OCI-LY7 (cell line): ENCODE data around the gene DCAF4. TPM values are rescaled to one million over a fixed set of nuclear protein-coding genes. Genes with fewer than 3 reads are reported as not detected.

Source experiments
- BruUV-seq: library from RNA; stranded (reverse); fragments of 400-500 nt; replicated peaks from 2 replicates; lab custom pipeline; 2021; lab: Mats Ljungman, UMichigan
- CTCF ChIA-PET: fragments of 300-600 bp; sonication (Branson Sonifier 250); formaldehyde crosslinking; loops from one replicate; lab custom pipeline; 2022; ENCODE audit warnings: antibody characterized with exemption; ENCODE audit not compliant: unreplicated experiment; lab: Charles Lee
- POLR2A ChIA-PET: fragments of 300-600 bp; sonication (Branson Sonifier 250); formaldehyde crosslinking; loops from one replicate; lab custom pipeline; 2022; ENCODE audit warnings: antibody characterized with exemption; lab: Charles Lee
- DNase-seq: peaks from one replicate; pipeline ENCODE4 v3.0.0-alpha.2; 2015; ENCODE audit warnings: low spot score
- H2AFZ ChIP-seq: fragments of 200-600 bp; sonication (generic), shearing (Covaris generic); 2 replicates; pipeline ENCODE4 v1.6.1; 2014; ENCODE audit warnings: mild to moderate bottlenecking, antibody characterized with exemption, low read length, moderate library complexity
- H3K27ac ChIP-seq: fragments of 200-600 bp; sonication (generic); 2 replicates; pipeline ENCODE4 v1.5.1; 2014; ENCODE audit warnings: mixed run types, low read depth, mild to moderate bottlenecking, moderate library complexity, low read length, inconsistent platforms; ENCODE audit not compliant: poor library complexity, severe bottlenecking
- H3K36me3 ChIP-seq: fragments of 200-600 bp; sonication (generic); 2 replicates; pipeline ENCODE4 v1.6.1; 2014; ENCODE audit warnings: mild to moderate bottlenecking, antibody characterized with exemption, low read length, moderate library complexity, mixed read lengths; ENCODE audit not compliant: insufficient read depth
- H3K4me1 ChIP-seq: fragments of 200-600 bp; sonication (generic); 2 replicates; pipeline ENCODE4 v1.5.1; 2014; ENCODE audit warnings: mild to moderate bottlenecking, low read length; ENCODE audit not compliant: insufficient read depth, poor library complexity, severe bottlenecking
- H3K4me2 ChIP-seq: fragments of 200-600 bp; sonication (generic); 2 replicates; pipeline ENCODE4 v1.6.1; 2014; ENCODE audit warnings: mild to moderate bottlenecking, low read length
- H3K4me3 ChIP-seq: fragments of 200-600 bp; sonication (generic); 2 replicates; pipeline ENCODE4 v1.5.1; 2014; ENCODE audit warnings: mild to moderate bottlenecking, low read depth, low read length; ENCODE audit not compliant: poor library complexity, severe bottlenecking
- H3K79me2 ChIP-seq: fragments of 200-600 bp; sonication (generic); 2 replicates; pipeline ENCODE4 v1.6.1; 2016; ENCODE audit warnings: low read depth, mild to moderate bottlenecking, low read length, moderate library complexity, mixed read lengths; ENCODE audit not compliant: insufficient read depth
- H3K9me2 ChIP-seq: fragments of 200-600 bp; sonication (generic); 2 replicates; pipeline ENCODE4 v1.6.1; 2016; ENCODE audit warnings: mild to moderate bottlenecking, low read length, mixed read lengths; ENCODE audit not compliant: insufficient read depth
- H3K9me3 ChIP-seq: fragments of 200-600 bp; sonication (generic); 2 replicates; pipeline ENCODE4 v1.6.1; 2014; ENCODE audit warnings: mild to moderate bottlenecking, mixed run types, low read length, mixed read lengths
- H4K20me1 ChIP-seq: fragments of 200-600 bp; sonication (generic); 2 replicates; pipeline ENCODE4 v1.6.1; 2014; ENCODE audit warnings: mild to moderate bottlenecking, antibody characterized with exemption, low read length, moderate library complexity, mixed read lengths; ENCODE audit not compliant: insufficient read depth
- EZH2phosphoT487 ChIP-seq: fragments of 200-600 bp; sonication (generic); IDR thresholded peaks from 2 replicates; pipeline ENCODE4 v1.6.1; 2018; ENCODE audit warnings: low read depth, borderline replicate concordance, mild to moderate bottlenecking, mixed run types, antibody characterized with exemption, low read length, moderate library complexity, mixed read lengths
- intact Hi-C: fragments of 100-400 bp; cut with micrococcal nuclease; formaldehyde crosslinking; loops from one replicate; pipeline ENCODE4 v1.10.0; 2022; ENCODE audit not compliant: unreplicated experiment
- total RNA-seq, 2 experiments: library from RNA; depleted of rRNA in 1 of 2; stranded (reverse); fragments of >200 nt in 1 of 2; shearing (Covaris generic) in 1 of 2; gene quantifications; 2 replicates each; pipeline ENCODE4 v1.2.3, GENCODE V29; 2014 to 2022
- TF ChIP-seq, protein P1 (sequence below): fragments of 200-600 bp; sonication (generic); conservative IDR thresholded peaks from 2 replicates; pipeline ENCODE4 v1.5.1; 2014; ENCODE audit warnings: mild to moderate bottlenecking, antibody characterized with exemption, low read length, moderate library complexity, mixed read lengths

Gene DCAF4
- total RNA-seq, 2 experiments from 2014 or later = 31.1 to 48.8 TPM

DNA sequence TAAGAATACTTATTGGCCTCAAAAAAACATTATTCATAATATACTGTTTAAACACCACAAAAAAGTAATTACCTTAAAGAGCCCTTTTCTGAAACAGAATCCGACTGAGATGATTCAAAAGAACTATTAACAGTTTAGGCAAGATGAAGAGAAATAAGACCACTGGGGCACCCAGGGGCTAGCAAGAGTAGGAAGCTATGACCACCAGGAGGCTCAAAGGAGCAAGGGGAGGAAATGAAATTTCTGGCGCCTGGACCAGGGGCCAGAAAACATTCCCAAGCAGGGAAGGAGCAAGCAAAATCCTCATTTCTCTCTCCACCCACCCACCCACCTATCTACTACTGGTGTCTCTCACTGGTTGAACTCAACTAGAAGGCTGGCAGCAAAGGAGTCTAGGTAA lies 6.3 kb upstream of the DCAF4 start:
- DNase-seq = no peak
- H3K27ac ChIP-seq = no peak overlapping the region
- TF ChIP-seq EZH2phosphoT487 = no peak
- TF ChIP-seq, protein P1, sequence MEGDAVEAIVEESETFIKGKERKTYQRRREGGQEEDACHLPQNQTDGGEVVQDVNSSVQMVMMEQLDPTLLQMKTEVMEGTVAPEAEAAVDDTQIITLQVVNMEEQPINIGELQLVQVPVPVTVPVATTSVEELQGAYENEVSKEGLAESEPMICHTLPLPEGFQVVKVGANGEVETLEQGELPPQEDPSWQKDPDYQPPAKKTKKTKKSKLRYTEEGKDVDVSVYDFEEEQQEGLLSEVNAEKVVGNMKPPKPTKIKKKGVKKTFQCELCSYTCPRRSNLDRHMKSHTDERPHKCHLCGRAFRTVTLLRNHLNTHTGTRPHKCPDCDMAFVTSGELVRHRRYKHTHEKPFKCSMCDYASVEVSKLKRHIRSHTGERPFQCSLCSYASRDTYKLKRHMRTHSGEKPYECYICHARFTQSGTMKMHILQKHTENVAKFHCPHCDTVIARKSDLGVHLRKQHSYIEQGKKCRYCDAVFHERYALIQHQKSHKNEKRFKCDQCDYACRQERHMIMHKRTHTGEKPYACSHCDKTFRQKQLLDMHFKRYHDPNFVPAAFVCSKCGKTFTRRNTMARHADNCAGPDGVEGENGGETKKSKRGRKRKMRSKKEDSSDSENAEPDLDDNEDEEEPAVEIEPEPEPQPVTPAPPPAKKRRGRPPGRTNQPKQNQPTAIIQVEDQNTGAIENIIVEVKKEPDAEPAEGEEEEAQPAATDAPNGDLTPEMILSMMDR = peak; percentile 37
- H4K20me1 ChIP-seq = no peaks in the 10 kb centered on the region
- no peak overlapping the region for H3K4me3 ChIP-seq
- no peaks in the 10 kb centered on the region for H3K36me3 ChIP-seq
- no TSS peak for BruUV-seq
- no peaks in the 10 kb centered on the region for H3K79me2 ChIP-seq
- no peaks in the 10 kb centered on the region for H3K4me1 ChIP-seq
- CTCF ChIA-PET = no interaction called here
- no peak overlapping the region for H3K4me2 ChIP-seq
- POLR2A ChIA-PET = interaction anchor here (0.6 to 0.7 kb wide), 2 partner anchors 11 to 1184 kb away, joined by 3 to 5 read pairs; no protein-coding TSS in a partner anchor
- H3K9me2 ChIP-seq = no peaks in the 10 kb centered on the region
- no peaks in the 10 kb centered on the region for H3K9me3 ChIP-seq
- H2AFZ ChIP-seq = no peak overlapping the region
- intact Hi-C loops = no loop called here

DNA sequence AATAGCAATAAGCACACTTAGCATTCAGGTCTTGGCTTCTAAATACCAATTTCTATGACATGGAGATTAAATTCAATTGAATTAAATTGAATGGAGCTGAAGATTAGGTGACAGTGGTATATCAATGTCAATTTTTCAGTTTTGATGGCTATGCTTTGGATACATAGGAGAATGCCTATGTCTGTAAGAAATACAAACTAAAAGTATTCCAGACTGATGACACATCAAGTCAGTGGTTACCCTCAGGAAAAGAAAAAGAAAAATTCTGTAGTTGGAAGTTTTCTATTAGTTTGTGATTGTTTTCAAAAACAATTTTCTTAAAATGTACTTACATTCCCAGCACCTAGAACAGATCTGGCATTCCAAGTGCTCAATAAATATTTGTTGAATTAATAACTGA lies 4.9 kb upstream of the DCAF4 start:
- no TSS peak for BruUV-seq
- TF ChIP-seq EZH2phosphoT487 = no peak
- TF ChIP-seq, protein P1 = no peak
- DNase-seq = no peak
- Histone ChIP-seq H3K79me2 (no peaks in the 10 kb centered on the region), H3K4me3 (no peak overlapping the region), H3K27ac (no peak overlapping the region), H3K36me3 (no peaks in the 10 kb centered on the region), H4K20me1 (no peaks in the 10 kb centered on the region), H3K9me3 (no peaks in the 10 kb centered on the region), H3K4me2 (no peak overlapping the region), H2AFZ (no peak overlapping the region), H3K9me2 (no peaks in the 10 kb centered on the region), H3K4me1 (peaks cover 5% of the 10 kb centered on the region)
- CTCF ChIA-PET = no interaction called here
- intact Hi-C loops = no loop called here
- POLR2A ChIA-PET = no interaction called here

DNA sequence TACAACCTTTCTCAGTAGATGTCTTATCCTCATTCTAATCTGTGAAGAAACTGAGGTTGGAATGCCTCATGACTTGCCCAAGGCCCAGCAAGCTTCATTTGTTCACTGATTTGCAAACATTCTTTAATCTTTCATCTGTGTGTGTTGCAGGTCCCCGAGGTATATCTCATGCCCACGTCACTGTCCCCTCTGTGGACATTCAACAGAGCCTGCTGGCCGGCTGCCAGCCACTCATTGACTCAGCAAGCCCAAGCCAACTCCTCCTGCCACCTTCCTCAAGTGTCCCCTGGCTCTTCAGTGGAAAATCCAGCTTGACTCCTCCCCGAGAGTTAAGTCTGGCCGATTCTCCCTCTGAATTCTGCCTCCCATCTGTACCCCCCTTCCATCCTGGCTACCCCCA lies 1.9 kb upstream of the DCAF4 start:
- H3K4me2 ChIP-seq = no peak overlapping the region
- CTCF ChIA-PET = no interaction called here

More for the DNA sequence above, 1.9 kb upstream of the DCAF4 start:
- intact Hi-C loops = no loop called here
- Histone ChIP-seq H3K4me1 (peaks cover 12% of the 10 kb centered on the region), H2AFZ (no peak overlapping the region), H3K9me3 (no peaks in the 10 kb centered on the region), H3K36me3 (peaks cover 8% of the 10 kb centered on the region; the same call in 1 of the 2 replicates), H4K20me1 (no peaks in the 10 kb centered on the region), H3K27ac (no peak overlapping the region), H3K4me3 (no peak overlapping the region), H3K9me2 (no peaks in the 10 kb centered on the region), H3K79me2 (peaks cover 24% of the 10 kb centered on the region)
- no peak for DNase-seq
- no TSS peak for BruUV-seq
- no peak for TF ChIP-seq EZH2phosphoT487
- TF ChIP-seq, protein P1 = no peak
- POLR2A ChIA-PET = no interaction called here
